HTR-8/SVneo (cell line): ENCODE results near the gene CRMP1.
"Not testable (repeated sequence)": the region's sequence is repeated elsewhere in the genome, so short reads cannot be mapped to it uniquely, and the experiment has no call there.

Experiments used
- DNase-seq: peaks from one replicate; pipeline ENCODE4 v3.0.0; 2011; ENCODE audit warnings: low spot score, mixed read lengths; ENCODE audit not compliant: insufficient read length
- FAIRE-seq: peaks from 2 replicates; lab custom pipeline; 2011; peaks lifted over from hg19 to GRCh38; lab: Jason Lieb, UNC

The CRMP1 gene

DNA sequence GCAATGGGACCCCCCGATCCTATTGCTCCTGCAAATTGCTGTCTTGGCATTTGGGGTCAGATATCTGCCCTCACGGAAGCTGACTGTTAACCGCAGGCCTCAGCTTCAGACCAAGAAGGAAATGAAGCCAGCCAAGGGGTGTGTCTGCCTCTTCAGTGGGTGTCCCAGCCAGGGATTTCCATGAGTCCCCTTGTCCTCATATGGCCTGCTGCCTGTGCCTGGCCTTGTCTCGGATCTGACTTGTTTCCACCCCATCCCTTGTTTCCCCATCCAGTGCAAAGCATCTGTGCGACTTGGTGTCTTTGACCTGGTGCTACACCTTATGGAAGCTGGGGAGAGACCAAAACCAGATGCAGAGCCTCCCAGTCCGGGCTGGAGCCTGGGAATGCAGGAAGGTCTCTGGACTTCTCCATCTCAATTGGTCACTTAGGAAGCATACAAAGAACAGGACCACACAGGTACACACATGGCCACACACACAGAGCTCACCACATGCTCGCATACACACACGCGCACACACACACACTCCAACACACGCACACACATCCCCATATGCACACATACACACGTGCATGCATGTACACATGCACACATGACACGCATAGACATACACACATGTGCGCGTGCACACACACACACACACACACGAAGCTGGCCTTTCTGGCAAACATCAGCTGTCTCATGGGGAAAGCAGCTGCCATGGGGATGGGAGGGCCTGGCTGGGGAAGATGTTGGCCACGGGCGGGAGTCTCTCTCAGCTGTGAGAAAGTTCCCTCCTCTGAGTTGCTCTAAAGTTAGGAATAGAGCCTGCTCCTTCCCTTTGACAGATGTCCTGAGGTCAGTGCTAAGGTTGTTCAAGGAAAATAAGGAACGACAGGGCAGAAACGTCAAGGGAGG lies 65.5 kb downstream of the CRMP1 start:
- no peak for DNase-seq
- peak; percentile 82 for FAIRE-seq

DNA sequence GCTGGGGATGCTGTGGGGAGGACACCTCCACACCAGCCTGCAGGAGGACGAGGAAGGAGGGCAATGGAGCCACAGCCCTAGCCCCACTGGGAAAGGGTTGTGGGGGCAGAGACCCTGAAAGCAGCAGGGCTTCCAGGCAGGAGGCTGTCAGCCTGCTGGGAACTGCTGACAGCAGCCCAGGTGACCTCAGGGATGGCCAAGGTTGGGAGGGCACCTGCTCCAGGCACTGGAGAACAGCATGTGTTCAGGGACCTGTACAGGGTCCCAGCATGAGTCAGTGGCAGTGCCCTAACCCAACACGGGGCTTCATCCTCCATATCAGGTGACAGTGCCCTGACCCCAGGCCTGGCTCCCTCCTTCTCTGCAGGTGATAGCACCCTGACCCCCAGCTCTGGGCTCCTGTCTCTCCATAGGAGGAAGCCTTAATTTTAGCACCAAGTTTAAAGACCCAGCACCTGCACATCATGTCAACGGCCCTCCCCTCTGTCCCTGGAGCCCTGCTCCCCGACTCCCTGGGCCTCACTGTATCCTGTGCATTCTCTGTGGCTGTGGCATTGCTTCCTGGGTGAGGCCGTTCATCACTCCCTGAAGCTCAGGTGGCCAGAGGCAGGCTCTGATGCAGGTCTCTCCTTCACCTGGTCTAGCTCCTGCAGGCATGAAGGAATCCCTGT lies 66.3 kb downstream of the CRMP1 start:
- DNase-seq (no peak), FAIRE-seq (no peak)

GRCh38 chr4:5825321-5826041 lies 67.4 kb downstream of the CRMP1 start:
- FAIRE-seq: peak; percentile 93
- no peak for DNase-seq

- DNase-seq: peak; percentile 53
- no peak for FAIRE-seq
These were observed 68.3 kb downstream of the CRMP1 start for GRCh38 chr4:5824635-5825034.

DNA sequence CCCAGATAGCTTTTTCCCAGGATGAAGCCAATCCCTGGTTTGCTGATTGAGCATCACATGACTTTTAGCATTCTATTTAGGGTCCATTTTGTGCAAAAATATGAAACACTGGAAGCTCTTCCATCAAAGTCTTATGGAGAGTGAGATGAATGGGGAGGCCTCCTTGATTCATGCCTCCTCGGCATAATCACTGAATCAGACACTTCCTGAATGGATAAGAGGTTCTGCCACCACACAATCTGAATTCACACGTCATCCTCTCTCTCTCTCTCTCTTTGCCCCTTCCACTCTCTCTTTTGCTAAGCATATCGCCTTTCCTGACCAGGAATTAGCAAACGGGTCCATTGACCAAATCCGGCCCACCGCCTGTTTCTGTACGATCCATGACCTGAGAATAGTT lies 68.7 kb downstream of the CRMP1 start:
- FAIRE-seq (no peak), DNase-seq (no peak)

- no peak for DNase-seq
- no peak for FAIRE-seq
These were observed 69.2 kb downstream of the CRMP1 start for GRCh38 chr4:5823542-5824211.

GRCh38 chr4:5822619-5823018 lies 70.3 kb downstream of the CRMP1 start:
- DNase-seq (no peak), FAIRE-seq (no peak)

- FAIRE-seq (no peak), DNase-seq (no peak)
These were observed 71.1 kb downstream of the CRMP1 start for GRCh38 chr4:5821665-5822358.

DNA sequence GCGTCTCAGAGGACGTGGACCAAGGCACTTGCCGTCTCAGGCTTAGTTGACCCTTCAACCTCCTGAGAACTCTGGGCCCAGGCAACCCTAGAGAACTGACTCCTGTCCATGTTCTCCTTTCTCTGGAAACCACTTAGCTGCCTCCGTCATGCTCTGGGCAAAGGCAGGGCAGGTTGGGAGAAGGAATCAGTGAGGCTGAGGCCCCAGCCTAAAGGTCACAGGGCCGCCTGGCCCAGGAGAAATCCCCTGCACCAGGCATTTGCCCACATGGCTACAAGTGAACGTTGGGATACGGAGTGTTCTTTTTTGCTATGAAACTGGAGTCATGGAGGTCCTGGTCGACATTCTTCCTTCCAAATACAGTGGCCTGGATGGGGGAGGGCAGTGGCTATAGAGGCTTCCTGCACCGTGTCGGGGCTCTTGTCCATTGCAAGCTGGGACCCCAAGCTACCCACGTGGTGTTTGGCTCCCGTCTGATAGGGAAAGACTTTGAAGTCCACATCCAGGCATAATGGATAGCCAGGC lies 76.0 kb downstream of the CRMP1 start:
- DNase-seq (no peak), FAIRE-seq (no peak)

- DNase-seq: no peak
- FAIRE-seq: no peak
These were observed 76.8 kb downstream of the CRMP1 start for GRCh38 chr4:5816101-5816500.

DNA sequence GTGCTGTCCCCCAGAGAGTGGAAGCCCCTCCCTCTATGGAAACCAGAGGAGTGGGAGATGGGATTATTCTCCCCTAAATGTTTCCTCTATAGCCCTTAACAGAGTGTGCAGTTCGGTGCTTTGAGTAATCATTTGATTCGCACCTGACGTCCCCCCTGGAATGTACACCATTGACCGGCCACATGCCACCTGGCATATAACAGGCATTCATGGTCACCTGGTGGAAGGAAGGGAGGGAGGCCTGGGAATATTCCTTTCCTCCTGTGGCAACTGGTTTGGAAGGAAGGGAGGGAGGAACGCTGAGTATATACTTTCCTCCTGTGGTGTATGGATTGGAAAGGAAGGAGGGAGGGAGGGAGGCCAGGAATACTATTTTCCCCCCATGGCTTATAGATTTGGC lies 77.2 kb downstream of the CRMP1 start:
- FAIRE-seq (no peak), DNase-seq (no peak)

GRCh38 chr4:5814421-5814820 lies 78.5 kb downstream of the CRMP1 start:
- FAIRE-seq (no peak), DNase-seq (no peak)

DNA sequence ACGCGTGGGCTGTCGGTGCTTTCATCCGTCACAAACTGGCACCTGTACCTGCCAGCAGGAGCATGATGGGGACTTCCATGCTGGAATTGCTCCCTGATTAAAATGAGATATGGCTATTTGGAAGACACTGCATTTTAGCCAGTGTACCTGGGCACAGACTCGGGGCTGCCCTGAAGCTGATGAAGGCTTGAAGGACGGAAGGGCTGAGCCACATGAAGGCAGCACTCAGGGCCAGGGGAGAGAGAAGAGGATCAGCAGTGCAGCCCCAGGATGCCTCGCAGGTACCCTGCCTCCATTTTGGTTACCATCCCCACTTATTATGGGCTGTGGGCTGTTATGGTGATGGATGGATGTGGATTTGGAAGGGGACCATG lies 79.0 kb downstream of the CRMP1 start:
- no peak for DNase-seq
- no peak for FAIRE-seq

- FAIRE-seq (no peak), DNase-seq (peak; percentile 82)
These were observed 80.2 kb downstream of the CRMP1 start for GRCh38 chr4:5812506-5813229.

DNA sequence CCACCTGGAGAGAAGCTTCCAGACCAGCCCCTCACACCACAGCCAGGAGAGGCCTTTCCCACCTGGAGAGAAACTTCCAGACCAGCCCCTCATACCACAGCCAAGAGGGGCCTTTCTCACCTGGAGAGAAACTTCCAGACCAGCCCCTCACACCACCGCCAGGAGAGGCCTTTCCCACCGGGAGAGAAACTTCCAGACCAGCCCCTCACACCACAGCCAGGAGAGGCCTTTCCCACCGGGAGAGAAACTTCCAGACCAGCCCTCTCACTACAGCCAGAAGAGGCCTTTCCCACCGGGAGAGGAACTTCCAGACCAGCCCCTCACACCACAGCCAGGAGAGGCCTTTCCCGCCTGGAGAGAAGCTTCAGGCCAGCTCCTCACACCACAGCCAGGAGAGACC lies 80.8 kb downstream of the CRMP1 start:
- not testable (repeated sequence) for FAIRE-seq, DNase-seq

DNA sequence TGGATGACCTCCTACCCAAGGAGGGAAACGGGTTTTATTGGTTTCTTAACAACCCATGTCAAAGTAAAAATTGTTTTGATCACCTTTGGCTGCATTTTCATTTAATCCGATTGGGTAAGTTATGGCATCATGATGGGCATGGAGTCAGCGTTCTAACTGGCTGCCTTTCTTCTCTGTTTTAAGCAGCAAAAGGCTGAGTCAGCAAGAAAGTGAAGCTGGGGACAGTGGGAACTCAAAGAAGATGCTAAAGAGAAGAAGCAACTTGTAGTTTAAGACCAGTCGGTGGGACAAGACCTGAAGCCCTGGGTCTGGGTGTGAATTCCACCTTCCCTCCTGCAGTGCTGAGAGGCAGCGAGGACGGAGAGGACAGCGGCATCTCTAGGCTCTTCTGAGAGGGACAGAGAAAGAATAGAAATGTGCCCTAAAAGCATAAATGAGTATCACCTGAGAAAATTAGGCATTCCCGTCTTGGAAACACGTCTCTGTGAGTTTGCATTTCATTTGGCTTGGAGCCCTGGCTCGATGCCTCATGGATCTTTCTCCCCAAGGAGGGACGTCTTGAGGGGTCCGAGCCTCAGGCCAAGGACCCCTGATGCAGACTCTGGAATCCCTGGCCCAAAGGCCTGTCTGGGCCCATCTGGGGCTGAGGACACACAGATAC lies 82.0 kb downstream of the CRMP1 start:
- DNase-seq: no peak
- FAIRE-seq: no peak

GRCh38 chr4:5810151-5810550 lies 82.7 kb downstream of the CRMP1 start:
- DNase-seq: no peak
- no peak for FAIRE-seq

- FAIRE-seq (no peak), DNase-seq (no peak)
These were observed 83.6 kb downstream of the CRMP1 start for GRCh38 chr4:5809216-5809776.
